BLaER1 (cell line): ENCODE measurements around the gene CLEC18A.
"Not testable (repeated sequence)": the region's sequence is repeated elsewhere in the genome, so short reads cannot be mapped to it uniquely, and the experiment has no call there.

ENCODE experiments used
- H3K27ac ChIP-seq: shearing (Covaris generic); formaldehyde crosslinking; 2 replicates; pipeline ENCODE4 v1.8.1; 2022
- H3K27me3 ChIP-seq: shearing (Covaris generic); formaldehyde crosslinking; 2 replicates; pipeline ENCODE4 v1.8.1; 2022
- H3K36me3 ChIP-seq: shearing (Covaris generic); formaldehyde crosslinking; 2 replicates; pipeline ENCODE4 v1.8.1; 2022
- H3K4me1 ChIP-seq: shearing (Covaris generic); formaldehyde crosslinking; 2 replicates; pipeline ENCODE4 v1.8.1; 2022
- H3K4me2 ChIP-seq: shearing (Covaris generic); formaldehyde crosslinking; 2 replicates; pipeline ENCODE4 v1.8.1; 2022
- H3K4me3 ChIP-seq: shearing (Covaris generic); formaldehyde crosslinking; 2 replicates; pipeline ENCODE4 v1.8.1; 2022
- H3K9ac ChIP-seq: shearing (Covaris generic); formaldehyde crosslinking; 2 replicates; pipeline ENCODE4 v1.8.1; 2022
- H3K9me3 ChIP-seq: shearing (Covaris generic); formaldehyde crosslinking; 2 replicates; pipeline ENCODE4 v1.8.1; 2022
- H4K20me1 ChIP-seq: shearing (Covaris generic); formaldehyde crosslinking; 2 replicates; pipeline ENCODE4 v1.8.1; 2022

Gene CLEC18A

DNA sequence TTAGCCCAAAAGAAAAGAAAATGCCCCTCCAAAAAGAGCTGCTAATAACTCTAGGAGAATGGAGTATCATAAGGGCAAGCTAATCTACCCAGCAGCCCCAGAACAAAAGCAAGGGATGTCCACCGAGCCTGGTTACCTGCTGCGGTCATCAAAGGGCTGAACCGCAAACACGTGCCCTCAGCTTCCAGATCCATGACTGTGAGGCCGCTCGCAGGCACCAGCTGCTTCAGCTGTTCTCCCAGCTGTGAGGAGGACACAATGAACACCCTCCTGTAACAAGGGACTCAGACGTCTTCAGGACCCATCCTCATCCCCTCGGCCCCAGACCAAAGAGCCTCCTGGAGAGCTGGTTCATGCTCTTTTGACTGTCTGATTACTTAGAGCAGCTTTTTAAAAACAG lies 59.5 kb downstream of the CLEC18A start:
- not testable (repeated sequence) for H3K9ac ChIP-seq, H3K9me3 ChIP-seq, H3K4me2 ChIP-seq, H3K4me3 ChIP-seq, H4K20me1 ChIP-seq, H3K27me3 ChIP-seq, H3K27ac ChIP-seq, H3K4me1 ChIP-seq
- H3K36me3 ChIP-seq, result peaks cover 46% of the 10 kb centered on the region

DNA sequence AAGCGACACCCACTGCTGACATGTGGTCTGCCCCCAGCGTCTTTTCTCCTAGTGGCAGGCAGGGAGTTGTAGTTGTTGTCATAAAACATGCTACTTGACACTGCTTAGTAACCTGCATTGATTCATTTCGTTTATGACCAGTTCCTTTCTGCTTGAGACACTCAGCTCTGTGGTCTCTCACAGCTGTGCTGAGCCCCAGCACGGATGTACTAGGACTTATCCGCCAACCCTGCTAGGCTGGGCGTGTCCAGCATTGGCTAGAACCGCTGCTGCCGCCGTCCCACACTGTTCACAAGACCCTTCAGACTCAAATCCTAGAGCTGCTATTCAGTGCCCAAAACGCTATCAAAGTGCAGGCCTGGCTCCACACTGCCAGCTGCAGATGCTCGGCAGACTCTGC lies 60.0 kb downstream of the CLEC18A start:
- H3K27me3 ChIP-seq, H3K9ac ChIP-seq, H3K4me1 ChIP-seq, H3K9me3 ChIP-seq, H3K4me3 ChIP-seq, H3K27ac ChIP-seq, H3K4me2 ChIP-seq, H4K20me1 ChIP-seq: not testable (repeated sequence)
- H3K36me3 ChIP-seq, result peaks cover 51% of the 10 kb centered on the region

DNA sequence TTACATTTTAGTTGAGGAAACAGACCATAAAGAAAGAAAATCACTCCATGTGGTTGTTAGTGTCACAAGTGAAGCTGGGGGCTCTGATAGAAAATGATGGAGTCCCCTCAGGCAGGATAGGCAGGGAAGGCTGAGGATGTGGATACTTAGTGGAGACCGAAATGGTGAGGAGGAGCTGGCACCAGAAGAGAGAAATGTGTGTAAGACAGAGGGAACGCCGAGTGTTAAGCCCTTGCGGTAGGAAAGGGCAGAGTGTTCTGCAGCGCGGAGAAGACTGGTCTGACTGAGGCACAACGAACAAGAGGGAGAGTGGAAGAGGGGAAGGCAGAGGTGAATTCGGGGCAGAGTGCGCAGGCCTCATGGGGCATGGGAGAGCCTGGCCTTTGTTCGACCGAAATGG lies 61.2 kb downstream of the CLEC18A start:
- H3K27ac ChIP-seq, H3K4me3 ChIP-seq, H3K9me3 ChIP-seq, H3K9ac ChIP-seq, H3K27me3 ChIP-seq, H3K4me2 ChIP-seq, H4K20me1 ChIP-seq, H3K4me1 ChIP-seq: not testable (repeated sequence)
- peaks cover 64% of the 10 kb centered on the region for H3K36me3 ChIP-seq

DNA sequence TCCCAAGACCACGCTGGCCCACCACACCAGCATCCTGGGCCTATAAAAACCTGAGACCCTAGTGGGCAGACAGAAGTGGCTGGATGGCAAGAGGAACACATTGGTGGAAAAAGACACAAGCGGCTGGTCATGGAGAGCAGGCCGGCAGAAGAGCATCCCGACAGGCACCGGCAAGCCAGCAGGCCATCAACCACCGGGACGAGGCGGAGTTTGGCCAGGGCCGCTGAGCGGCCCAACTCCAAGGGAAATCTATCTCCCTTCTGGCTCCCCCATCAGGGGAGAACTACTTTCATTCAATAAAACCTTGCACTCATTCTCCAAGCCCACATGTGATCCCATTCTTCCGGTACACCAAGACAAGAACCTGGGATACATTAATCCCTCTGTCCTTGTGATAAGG lies 61.8 kb downstream of the CLEC18A start:
- H3K27me3 ChIP-seq, H3K4me2 ChIP-seq, H3K4me1 ChIP-seq, H3K4me3 ChIP-seq, H3K9me3 ChIP-seq, H3K27ac ChIP-seq, H3K9ac ChIP-seq, H4K20me1 ChIP-seq: not testable (repeated sequence)
- H3K36me3 ChIP-seq, result peaks cover 67% of the 10 kb centered on the region
